Measurements from ENCODE around the gene GPR22.

GPR22 gene

DNA sequence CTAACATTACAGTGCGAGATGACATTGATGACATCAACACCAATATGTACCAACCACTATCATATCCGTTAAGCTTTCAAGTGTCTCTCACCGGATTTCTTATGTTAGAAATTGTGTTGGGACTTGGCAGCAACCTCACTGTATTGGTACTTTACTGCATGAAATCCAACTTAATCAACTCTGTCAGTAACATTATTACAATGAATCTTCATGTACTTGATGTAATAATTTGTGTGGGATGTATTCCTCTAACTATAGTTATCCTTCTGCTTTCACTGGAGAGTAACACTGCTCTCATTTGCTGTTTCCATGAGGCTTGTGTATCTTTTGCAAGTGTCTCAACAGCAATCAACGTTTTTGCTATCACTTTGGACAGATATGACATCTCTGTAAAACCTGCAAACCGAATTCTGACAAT is 4.3 kb downstream of the GPR22 start:
- Histone ChIP-seq H3K27ac (replicated peaks) (no peak overlapping the region), H3K27me3 (ENCODE audit: insufficient read depth, poor library complexity, severe bottlenecking) (no peaks in the 10 kb centered on the region), H3K4me3 (replicated peaks; ENCODE audit: insufficient read depth, low read length) (no peak overlapping the region)
- DNase-seq (ENCODE audit: low read depth in 1 of 2, low spot score in 1 of 2), result no peak
- TF ChIP-seq, protein P1, sequence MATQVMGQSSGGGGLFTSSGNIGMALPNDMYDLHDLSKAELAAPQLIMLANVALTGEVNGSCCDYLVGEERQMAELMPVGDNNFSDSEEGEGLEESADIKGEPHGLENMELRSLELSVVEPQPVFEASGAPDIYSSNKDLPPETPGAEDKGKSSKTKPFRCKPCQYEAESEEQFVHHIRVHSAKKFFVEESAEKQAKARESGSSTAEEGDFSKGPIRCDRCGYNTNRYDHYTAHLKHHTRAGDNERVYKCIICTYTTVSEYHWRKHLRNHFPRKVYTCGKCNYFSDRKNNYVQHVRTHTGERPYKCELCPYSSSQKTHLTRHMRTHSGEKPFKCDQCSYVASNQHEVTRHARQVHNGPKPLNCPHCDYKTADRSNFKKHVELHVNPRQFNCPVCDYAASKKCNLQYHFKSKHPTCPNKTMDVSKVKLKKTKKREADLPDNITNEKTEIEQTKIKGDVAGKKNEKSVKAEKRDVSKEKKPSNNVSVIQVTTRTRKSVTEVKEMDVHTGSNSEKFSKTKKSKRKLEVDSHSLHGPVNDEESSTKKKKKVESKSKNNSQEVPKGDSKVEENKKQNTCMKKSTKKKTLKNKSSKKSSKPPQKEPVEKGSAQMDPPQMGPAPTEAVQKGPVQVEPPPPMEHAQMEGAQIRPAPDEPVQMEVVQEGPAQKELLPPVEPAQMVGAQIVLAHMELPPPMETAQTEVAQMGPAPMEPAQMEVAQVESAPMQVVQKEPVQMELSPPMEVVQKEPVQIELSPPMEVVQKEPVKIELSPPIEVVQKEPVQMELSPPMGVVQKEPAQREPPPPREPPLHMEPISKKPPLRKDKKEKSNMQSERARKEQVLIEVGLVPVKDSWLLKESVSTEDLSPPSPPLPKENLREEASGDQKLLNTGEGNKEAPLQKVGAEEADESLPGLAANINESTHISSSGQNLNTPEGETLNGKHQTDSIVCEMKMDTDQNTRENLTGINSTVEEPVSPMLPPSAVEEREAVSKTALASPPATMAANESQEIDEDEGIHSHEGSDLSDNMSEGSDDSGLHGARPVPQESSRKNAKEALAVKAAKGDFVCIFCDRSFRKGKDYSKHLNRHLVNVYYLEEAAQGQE (IDR thresholded peaks at IDR 0.05; ENCODE audit: insufficient replicate concordance, low read depth), result no peak
- no peak for TF ChIP-seq GABPA (IDR thresholded peaks at IDR 0.05; ENCODE audit: low read depth)
- no peak for TF ChIP-seq SPI1 (IDR thresholded peaks at IDR 0.05; ENCODE audit: borderline replicate concordance, low read depth)
- TF ChIP-seq, protein P2, sequence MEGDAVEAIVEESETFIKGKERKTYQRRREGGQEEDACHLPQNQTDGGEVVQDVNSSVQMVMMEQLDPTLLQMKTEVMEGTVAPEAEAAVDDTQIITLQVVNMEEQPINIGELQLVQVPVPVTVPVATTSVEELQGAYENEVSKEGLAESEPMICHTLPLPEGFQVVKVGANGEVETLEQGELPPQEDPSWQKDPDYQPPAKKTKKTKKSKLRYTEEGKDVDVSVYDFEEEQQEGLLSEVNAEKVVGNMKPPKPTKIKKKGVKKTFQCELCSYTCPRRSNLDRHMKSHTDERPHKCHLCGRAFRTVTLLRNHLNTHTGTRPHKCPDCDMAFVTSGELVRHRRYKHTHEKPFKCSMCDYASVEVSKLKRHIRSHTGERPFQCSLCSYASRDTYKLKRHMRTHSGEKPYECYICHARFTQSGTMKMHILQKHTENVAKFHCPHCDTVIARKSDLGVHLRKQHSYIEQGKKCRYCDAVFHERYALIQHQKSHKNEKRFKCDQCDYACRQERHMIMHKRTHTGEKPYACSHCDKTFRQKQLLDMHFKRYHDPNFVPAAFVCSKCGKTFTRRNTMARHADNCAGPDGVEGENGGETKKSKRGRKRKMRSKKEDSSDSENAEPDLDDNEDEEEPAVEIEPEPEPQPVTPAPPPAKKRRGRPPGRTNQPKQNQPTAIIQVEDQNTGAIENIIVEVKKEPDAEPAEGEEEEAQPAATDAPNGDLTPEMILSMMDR (IDR thresholded peaks at IDR 0.05; ENCODE audit: insufficient read depth, low read length), result no peak
- TF ChIP-seq POLR2AphosphoS5 (IDR thresholded peaks at IDR 0.05; ENCODE audit: low read depth), result no peak

DNA sequence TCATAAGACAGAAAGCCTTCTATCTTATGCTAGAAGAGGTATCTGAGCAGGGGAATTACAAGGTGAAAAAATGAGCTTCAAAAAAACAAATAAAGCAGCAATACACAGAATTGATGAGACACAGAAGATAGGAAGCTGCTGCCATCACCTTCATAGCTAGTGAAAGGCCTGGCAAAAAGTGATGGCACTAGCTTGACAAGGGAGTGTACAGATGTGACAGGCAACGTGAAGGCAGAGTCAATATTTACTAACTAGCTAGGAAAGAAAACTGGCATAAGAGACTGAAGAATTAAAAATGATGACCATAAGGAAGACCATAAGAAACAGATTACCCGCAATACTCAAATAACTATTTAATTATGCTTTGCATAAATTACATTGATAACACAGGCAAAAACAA is 9.4 kb downstream of the GPR22 start:
- DNase-seq (ENCODE audit: low read depth in 1 of 2, low spot score in 1 of 2), result no peak
- H3K4me3 ChIP-seq (replicated peaks; ENCODE audit: insufficient read depth, low read length), result no peak overlapping the region

DNA sequence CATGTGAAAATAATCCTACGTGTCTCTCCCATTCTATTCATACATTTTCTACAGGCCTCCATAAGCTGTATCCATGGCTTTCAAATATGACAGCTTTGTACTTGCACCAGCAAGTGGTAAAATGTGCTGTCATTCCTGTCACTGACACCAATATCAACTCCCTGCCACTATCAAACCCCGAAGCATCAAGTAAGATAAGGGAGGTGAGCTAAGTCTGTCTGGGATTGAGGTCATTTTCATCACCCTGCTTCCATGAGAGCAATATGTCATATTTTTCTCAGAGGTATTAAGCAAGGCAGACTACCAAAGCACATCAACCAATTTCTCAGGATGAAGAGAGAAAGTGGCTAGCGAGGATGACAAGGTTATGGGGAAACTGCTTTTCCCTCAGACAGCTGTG is 11.1 kb downstream of the GPR22 start:
- Histone ChIP-seq H3K27ac (replicated peaks) (no peak overlapping the region), H3K27me3 (ENCODE audit: insufficient read depth, poor library complexity, severe bottlenecking) (no peaks in the 10 kb centered on the region), H3K4me3 (replicated peaks; ENCODE audit: insufficient read depth, low read length) (no peak overlapping the region)
- no peak for DNase-seq (ENCODE audit: low read depth in 1 of 2, low spot score in 1 of 2)
- TF ChIP-seq, protein P1 (IDR thresholded peaks at IDR 0.05; ENCODE audit: insufficient replicate concordance, low read depth), result no peak
- TF ChIP-seq POLR2AphosphoS5 (IDR thresholded peaks at IDR 0.05; ENCODE audit: low read depth) (no peak), SPI1 (IDR thresholded peaks at IDR 0.05; ENCODE audit: borderline replicate concordance, low read depth) (no peak), GABPA (IDR thresholded peaks at IDR 0.05; ENCODE audit: low read depth) (no peak)
- TF ChIP-seq, protein P2 (IDR thresholded peaks at IDR 0.05; ENCODE audit: insufficient read depth, low read length), result no peak

More for the DNA sequence above, 9.4 kb downstream of the GPR22 start:
- no peak overlapping the region for H3K27ac ChIP-seq (replicated peaks)
- TF ChIP-seq, protein P2 (IDR thresholded peaks at IDR 0.05; ENCODE audit: insufficient read depth, low read length), result no peak
- TF ChIP-seq GABPA (IDR thresholded peaks at IDR 0.05; ENCODE audit: low read depth) (no peak), POLR2AphosphoS5 (IDR thresholded peaks at IDR 0.05; ENCODE audit: low read depth) (no peak), SPI1 (IDR thresholded peaks at IDR 0.05; ENCODE audit: borderline replicate concordance, low read depth) (no peak)
- TF ChIP-seq, protein P1 (IDR thresholded peaks at IDR 0.05; ENCODE audit: insufficient replicate concordance, low read depth), result no peak
- no peaks in the 10 kb centered on the region for H3K27me3 ChIP-seq (ENCODE audit: insufficient read depth, poor library complexity, severe bottlenecking)

Measured in HL-60 (cell line).